ENCODE results near the gene ALKBH6. TPM values are rescaled to one million over a fixed set of nuclear protein-coding genes. Genes with fewer than 3 reads are reported as not detected.

The ALKBH6 gene
- total and polyA plus RNA-seq, 9 of the 15 experiments (the other 6 are each of a cell fraction or from before 2014, with no cell fraction given), result 0.67 to 62.0 (median 34.5) TPM

GRCh38 chr19:36023432-36023831 lies 9.4 kb upstream of the ALKBH6 start:
- ATAC-seq, result no peak
- no peak overlapping the region for H2AFZ ChIP-seq (ENCODE audit: low read depth, low read length)
- ChIA-PET POLR2A (interaction anchor here (1.1 kb wide), 1 partner anchor 20 kb away, joined by 4 read pairs; no protein-coding TSS in a partner anchor), CTCF (ENCODE audit: low intra/inter-chr PET ratio) (interaction anchor here (0.6 kb wide), 1 partner anchor 12 kb away, joined by 4 read pairs; no protein-coding TSS in a partner anchor)
- no peaks in the 10 kb centered on the region for H3K27me3 ChIP-seq (ENCODE audit: control insufficient read depth in 2 of 2, insufficient read depth in 2 of 2, low read length in 2 of 2)
- no peaks in the 10 kb centered on the region for H3K79me2 ChIP-seq (ENCODE audit: control insufficient read depth, insufficient read depth, low read length)
- TF ChIP-seq ZNF121 (CRISPR knock-in tag; conservative IDR thresholded peaks at IDR 0.05), result peak; percentile 69
- TF ChIP-seq STAT6 (CRISPR knock-in tag; IDR thresholded peaks at IDR 0.05), result no peak
- TF ChIP-seq SMARCC2 (IDR thresholded peaks at IDR 0.05; ENCODE audit: low read depth), result no peak
- TF ChIP-seq ZNF57 (CRISPR knock-in tag; IDR thresholded peaks at IDR 0.05), result no peak
- WGBS (ENCODE audit: insufficient coverage, low coverage, missing lambda C conversion rate), result 89% methylated on average over 5 of the region's 5 CpGs
- no peak overlapping the region for H3K4me2 ChIP-seq (ENCODE audit: insufficient read depth, low read length)
- H4K20me1 ChIP-seq (replicated peaks; ENCODE audit: control insufficient read depth, insufficient read depth, low read length), result no peaks in the 10 kb centered on the region
- peaks cover 56% of the 10 kb centered on the region; the same call in 2 of the 3 replicates for H3K36me3 ChIP-seq (ENCODE audit: control insufficient read depth, insufficient read depth, low read length)
- in situ Hi-C loops (cut with MboI) (no loop called here), intact Hi-C loops (cut with micrococcal nuclease) (no loop called here)
- no peak overlapping the region for H3K4me3 ChIP-seq
- BruUV-seq (replicated peaks), result no TSS peak
- no peak overlapping the region for H3K9ac ChIP-seq (ENCODE audit: insufficient read depth in 1 of 2, low read depth in 2 of 2, low read length in 2 of 2)
- no peak for FAIRE-seq
- no peak overlapping the region for H3K27ac ChIP-seq (ENCODE audit: extremely low read depth, low read depth, low read length)
- no peaks in the 10 kb centered on the region for H3K9me3 ChIP-seq (replicated peaks; ENCODE audit: control insufficient read depth, insufficient read depth, low read depth, low read length)
- H3K4me1 ChIP-seq (replicated peaks in 1 of 2; ENCODE audit: control insufficient read depth in 2 of 2, insufficient read depth in 2 of 2, low read length in 2 of 2), result peaks cover 0 to 10% of the 10 kb centered on the region in 2 experiments; a peak in 1 of 5 replicates
- no peaks in the 10 kb centered on the region for H3K9me1 ChIP-seq (ENCODE audit: control insufficient read depth, insufficient read depth, low read length)
- no peak for DNase-seq (ENCODE audit: extremely low read depth in 1 of 4, low spot score in 3 of 4)

Data from K562 (cell line).